AG20443 (cell line): ENCODE results near the gene COX6A2.
"Not testable (repeated sequence)": the region's sequence is repeated elsewhere in the genome, so short reads cannot be mapped to it uniquely, and the experiment has no call there.

Experiments used
- DNase-seq: peaks from one replicate; pipeline ENCODE4 v3.0.0; 2012; ENCODE audit warnings: low spot score, mixed read lengths

Gene COX6A2

GRCh38 chr16:31438414-31438813, 10.3 kb upstream of the COX6A2 start:
- no peak for DNase-seq

DNA sequence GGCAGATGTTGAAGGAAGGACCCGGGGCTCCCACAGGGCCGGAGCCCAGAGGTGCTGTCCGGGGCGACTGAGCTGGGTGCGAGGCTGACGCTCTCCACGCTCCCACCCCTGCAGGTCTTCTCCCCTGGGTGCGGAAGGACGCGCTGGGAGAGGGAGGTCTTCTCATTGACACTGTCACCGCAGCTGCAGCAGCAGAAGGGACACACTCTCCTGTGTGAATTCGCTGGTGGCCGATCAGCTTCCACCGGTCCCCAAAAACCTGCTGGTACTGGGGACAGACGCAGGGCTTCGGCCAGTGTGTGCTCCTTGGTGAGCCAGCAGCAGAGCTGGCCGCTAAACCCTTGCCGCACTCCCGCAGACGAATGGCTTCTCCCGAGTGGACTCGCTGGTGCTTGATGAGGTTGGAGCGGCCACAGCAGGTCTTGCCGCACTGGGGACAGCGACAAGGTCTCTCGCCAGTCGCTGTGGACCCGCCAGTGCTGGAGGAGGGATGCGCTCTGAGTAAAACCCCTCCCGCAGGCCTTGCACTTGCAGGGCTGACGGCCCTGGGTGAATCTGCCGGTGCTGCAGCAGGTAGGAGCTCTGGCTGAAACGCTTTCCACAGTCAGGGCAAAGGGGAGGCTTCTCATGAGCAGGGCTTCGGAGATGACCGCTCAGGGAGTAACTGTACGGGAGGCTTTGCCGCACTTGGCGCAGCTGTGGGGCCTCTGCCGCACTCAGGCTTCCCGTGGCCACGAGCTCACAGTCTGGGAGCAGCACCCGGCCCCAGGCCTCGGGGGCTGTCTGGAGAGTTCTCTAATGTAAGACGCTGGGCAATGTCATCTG, 8.3 kb upstream of the COX6A2 start:
- DNase-seq = no peak

DNA sequence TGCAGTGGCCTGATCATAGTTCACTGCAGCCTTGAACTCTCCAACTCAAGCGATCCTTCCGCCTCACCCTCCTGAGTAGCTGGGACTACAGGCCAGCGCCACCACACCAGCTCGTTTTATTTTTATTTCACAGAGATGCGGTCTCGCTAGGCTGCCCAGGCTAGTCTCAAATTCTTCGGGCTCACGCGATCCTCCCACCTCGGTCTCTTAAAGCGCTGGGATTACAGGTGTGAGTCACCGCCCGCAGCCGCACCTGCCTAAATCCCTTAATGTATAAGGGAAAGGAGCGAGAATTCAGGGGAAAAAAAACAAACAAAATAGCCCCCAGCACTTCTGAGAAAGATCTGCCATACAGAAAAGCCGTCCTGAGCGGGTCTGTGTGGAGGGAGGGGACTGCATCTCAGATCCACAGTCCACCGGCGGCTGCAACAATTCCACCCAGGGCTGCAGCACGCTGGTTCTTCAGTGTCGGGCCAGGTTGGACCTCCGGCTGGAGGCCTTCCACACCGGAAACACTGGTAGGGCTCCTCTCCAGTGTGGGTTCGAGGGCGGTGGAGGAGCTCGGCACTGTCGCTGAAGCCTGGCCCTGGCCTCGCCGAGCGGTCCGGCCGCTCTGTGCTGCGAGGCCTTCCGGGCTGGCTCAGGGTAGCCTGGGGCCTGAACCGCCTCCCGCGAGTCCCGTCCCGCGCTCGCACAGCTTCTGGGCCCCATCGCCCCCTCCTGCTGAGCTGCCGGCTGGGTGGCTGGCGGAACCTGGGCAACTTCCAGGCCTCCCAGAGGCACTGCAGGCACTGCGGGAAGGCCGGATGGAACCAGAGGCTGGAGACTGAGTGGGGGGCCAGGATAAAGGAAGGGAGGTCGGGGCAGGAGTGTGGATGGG, 7.4 kb upstream of the COX6A2 start:
- no peak for DNase-seq

DNA sequence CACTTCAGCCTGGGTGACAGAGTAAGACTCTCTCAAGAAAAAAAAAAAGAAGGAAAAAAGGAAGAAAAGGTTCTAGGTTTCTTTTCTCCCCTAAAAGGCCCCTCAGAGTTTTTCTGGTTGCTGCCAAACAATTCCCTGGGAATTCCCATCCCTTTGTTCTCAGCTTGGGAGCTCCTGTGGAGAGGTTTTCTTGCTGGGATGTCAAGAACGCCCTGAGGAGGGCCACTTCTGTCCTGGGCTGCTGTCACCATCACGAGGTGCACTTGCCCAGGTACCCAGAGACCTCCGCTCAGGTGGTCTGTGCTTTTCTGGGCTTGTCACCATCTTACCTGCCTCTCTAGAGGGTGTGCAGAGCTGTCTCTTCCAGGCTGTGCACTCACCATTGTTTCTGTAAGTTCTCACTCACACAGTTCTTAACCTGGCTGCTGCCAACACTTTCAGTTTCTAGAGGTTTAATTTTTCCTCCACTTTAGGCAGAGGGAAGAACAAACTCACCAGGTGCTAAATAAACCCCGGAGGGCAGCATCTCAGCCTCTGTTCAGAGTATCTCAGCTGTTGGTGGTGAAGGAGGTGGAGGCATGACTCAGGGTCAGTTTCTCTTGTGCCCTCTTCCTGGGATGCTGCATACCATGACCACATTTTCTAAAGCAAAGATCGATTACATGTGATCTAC, 2.4 kb upstream of the COX6A2 start:
- DNase-seq = no peak

DNA sequence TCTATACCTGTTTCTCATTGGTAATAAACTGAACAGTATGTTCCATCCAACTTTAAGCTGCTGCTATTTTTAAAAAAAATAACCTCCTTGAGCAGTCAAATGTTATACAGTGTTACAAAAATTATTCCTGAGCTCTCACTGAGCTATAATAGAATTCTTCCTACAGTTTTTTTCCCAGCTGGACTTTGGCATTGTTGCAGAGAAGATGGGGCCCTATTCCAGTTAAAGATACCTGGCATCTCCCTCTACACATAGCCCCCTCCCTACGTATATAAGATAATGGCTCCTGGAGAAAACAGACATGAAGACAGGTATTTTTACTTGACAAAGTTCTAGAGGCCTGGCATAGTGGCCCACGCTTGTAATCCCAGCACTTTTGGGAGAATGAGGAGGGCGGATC, 1.6 kb upstream of the COX6A2 start:
- DNase-seq = no peak

DNA sequence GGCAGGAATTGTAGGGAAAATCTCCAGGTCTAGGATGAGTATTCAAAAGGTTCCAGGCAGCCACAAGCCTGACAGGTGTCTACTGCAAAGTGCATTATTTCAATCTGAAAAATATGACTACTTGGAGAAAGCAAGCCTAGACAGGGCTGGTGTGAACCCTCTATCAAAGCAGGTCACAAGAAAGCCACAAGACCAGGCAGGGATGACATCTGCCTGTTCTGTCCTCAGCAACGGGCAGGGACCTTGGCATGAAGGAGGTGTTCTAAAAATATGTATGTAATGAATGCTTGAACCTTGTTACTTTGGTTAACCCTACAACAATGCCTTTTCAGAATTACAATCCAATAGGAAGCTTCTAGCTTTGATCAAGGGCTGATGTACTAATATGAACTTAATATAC, 1.2 kb upstream of the COX6A2 start:
- no peak for DNase-seq

DNA sequence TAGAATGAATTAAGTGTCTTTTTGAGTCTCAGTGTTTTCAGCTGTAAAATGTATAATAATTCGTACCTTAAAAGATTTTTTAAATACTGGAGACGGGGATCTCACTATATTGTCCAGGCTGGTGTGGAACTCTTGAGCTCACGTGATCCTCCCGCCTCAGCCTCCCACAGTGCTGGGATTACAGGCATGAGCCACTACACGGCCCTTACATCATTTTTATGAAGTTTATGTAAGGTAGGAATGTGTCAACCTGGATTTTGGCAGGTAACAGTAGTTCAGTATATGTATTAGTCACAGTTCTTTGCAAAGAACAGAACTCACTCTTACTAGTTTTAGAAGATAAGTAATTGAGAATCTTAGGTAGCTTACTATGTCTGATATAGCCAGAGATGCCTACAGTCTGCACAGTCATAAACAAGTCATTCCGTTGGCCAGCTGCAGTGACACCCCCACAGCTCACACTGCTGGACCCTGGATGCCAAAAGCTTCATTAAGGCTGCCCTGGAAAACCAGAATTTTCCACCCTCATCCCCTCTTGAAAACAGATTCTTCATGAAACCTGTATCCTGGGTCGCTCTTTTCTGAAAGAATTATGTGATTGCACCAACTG, 583 bp upstream of the COX6A2 start:
- no peak for DNase-seq

- DNase-seq = peak; percentile 99
These were observed 500 bp downstream of the COX6A2 start for GRCh38 chr16:31427441-31428278.

DNA sequence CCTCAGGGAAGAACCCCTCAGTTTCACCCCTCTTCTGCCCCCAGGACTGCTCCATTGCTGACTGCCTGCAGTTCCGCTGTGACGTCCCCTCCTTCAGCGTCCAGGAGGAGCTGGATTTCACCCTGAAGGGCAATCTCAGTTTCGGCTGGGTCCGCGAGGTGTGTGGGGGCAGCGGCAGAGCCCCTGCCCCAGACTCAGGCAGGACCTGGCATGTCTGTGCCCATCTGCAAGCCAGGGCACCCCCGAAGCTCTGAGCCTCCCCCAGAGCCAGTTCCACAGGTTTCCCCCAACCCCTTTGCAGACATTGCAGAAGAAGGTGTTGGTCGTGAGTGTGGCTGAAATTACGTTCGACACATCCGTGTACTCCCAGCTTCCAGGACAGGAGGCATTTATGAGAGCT, 4.4 kb downstream of the COX6A2 start:
- DNase-seq = no peak

- no peak for DNase-seq
These were observed 4.9 kb downstream of the COX6A2 start for GRCh38 chr16:31423241-31423640.

- no peak for DNase-seq
These were observed 6.6 kb downstream of the COX6A2 start for GRCh38 chr16:31421587-31421986.

DNA sequence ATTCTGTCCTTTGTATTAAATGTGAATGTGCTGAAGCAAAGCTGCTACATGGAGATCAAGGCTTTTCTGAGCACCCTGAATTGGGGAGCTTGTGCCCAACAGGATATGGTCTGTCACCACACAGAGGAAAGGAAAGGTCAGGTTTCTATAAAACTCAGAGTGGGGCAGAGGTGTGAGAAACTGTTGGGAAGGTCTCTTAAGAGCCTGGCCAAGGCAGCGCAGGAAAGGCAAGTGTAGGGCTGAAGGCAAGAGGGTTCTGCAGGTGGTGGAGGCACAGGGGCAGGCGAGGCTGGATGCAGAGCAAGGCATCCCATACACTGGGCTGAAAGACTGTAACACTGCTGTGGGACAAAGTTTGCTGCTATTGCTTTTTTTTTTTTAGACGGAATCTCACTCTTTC, 8.1 kb downstream of the COX6A2 start:
- DNase-seq = no peak

- DNase-seq = no peak
These were observed 10.2 kb downstream of the COX6A2 start for GRCh38 chr16:31417916-31418315.

DNA sequence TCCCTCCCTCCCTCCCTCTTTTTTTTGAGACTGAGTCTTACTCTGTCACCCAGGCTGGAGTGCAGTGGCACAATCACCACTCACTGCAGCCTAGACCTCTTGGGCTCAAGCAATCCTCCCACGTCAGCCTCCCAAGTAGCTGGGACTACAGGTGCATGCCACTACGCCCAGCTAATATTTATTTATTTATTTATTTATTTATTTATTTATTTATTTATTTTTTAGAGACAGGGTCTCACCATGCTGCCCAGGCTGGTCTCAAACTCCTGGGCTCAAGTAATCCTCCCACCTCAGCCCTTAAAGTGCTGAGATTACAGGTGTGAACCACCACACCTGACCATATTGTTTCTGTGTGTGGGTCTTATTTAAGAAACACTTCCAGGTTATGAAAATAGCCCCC, 11.1 kb downstream of the COX6A2 start:
- not testable (repeated sequence) for DNase-seq

GRCh38 chr16:31416371-31416770, 11.8 kb downstream of the COX6A2 start:
- DNase-seq = no peak

DNA sequence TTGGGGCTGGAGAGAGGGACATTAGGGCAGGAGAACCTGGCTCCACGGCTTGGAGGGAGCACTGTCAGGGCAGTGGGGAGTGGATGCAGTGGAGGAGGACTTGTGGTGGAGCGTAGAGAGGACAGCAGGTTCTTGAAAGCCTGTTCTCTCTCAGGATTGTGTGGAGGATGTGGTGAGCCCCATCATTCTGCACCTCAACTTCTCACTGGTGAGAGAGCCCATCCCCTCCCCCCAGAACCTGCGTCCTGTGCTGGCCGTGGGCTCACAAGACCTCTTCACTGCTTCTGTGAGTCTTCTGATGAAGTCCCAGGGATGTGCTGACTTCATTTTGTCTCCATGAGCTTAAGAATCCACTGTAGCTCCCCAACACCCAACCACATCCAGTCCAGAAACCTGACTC, 13.5 kb downstream of the COX6A2 start:
- no peak for DNase-seq

GRCh38 chr16:31413943-31414342, 14.2 kb downstream of the COX6A2 start:
- DNase-seq = no peak

DNA sequence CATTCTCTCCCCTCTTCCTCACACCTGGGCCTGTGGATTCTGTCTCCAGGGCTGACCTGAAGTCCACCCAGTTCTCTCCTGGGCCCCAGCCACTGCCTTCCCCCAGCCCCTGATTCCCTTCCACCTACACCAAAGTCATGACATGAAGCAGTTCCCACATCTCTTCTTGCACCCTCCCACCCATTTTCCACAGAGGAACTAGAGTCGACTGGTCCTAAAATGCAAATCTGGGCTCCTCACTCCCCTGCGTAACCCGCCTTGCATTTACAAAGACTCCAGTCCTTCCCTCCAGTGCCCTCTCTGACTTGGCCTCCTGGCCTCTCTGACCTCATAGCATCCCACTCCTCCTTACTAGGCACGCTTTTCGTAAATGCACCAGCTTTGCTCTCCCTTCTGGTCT, 14.8 kb downstream of the COX6A2 start:
- DNase-seq = no peak

GRCh38 chr16:31412750-31413149, 15.4 kb downstream of the COX6A2 start:
- DNase-seq = no peak

DNA sequence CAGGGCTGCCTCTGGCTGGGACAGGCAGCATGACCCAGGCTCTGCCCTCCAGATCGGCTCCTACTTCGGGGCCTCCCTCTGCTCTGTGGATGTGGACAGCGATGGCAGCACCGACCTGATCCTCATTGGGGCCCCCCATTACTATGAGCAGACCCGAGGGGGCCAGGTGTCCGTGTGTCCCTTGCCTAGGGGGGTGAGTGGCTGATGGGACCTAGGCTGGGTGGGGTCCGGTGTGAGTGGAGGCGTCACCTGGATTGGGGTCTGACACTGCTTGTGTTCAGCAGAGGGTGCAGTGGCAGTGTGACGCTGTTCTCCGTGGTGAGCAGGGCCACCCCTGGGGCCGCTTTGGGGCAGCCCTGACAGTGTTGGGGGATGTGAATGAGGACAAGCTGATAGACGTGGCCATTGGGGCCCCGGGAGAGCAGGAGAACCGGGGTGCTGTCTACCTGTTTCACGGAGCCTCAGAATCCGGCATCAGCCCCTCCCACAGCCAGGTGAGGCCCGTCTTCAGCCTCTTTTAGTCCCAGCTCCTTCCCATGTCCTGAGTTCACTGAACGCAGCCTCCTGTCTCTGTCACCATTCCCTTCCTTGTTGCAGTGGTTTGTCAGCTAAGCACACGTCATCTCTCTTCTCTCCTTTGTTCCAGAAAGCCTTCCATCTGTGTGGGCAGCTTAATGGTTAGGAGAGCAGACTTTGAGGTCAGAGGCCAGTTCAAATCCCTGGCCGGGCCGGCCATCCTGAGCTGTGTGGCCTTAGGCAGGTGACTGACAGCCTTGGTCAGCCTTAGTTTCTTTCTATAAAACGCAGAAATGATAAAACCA, 16.9 kb downstream of the COX6A2 start:
- no peak for DNase-seq
